Mesothelial cell of epicardium (in vitro differentiated cells): ENCODE data around the gene SPTBN1. TPM values are rescaled to one million over a fixed set of nuclear protein-coding genes. Genes with fewer than 3 reads are reported as not detected.
A peak's percentile ranks its signal among the peaks of the same experiment; 100 is the strongest.
"Not testable (repeated sequence)": the region's sequence is repeated elsewhere in the genome, so short reads cannot be mapped to it uniquely, and the experiment has no call there.

Source experiments
- DNase-seq, 2 experiments: peaks; one replicate each; pipeline ENCODE4 v3.0.0; 2021; ENCODE audit warnings: low spot score in 2 of 2; ENCODE audit not compliant: unreplicated experiment in 2 of 2
- H3K27ac Mint-ChIP-seq: 2 replicates; pipeline ENCODE4 v1.8.0; 2021; ENCODE audit warnings: mixed read lengths
- H3K27me3 Mint-ChIP-seq: 2 replicates; pipeline ENCODE4 v1.8.0; 2021; ENCODE audit warnings: low read depth, mixed read lengths
- H3K36me3 Mint-ChIP-seq: 2 replicates; pipeline ENCODE4 v1.8.0; 2021; ENCODE audit warnings: mixed read lengths
- H3K4me1 Mint-ChIP-seq: 2 replicates; pipeline ENCODE4 v1.8.0; 2021; ENCODE audit warnings: mixed read lengths
- H3K4me3 Mint-ChIP-seq: 2 replicates; pipeline ENCODE4 v1.8.0; 2021; ENCODE audit warnings: mild to moderate bottlenecking, moderate library complexity, mixed read lengths
- H3K9me3 Mint-ChIP-seq: 2 replicates; pipeline ENCODE4 v1.8.0; 2021; ENCODE audit warnings: mixed read lengths
- total RNA-seq: library from RNA; stranded (reverse); gene quantifications from 3 replicates; pipeline ENCODE4 v1.2.1, GENCODE V29; 2021
- TF ChIP-seq, protein P1 (sequence below): fragments of 200-600 bp; sonication (generic); IDR thresholded peaks from one replicate; pipeline ENCODE4 v1.5.0; 2021; ENCODE audit warnings: antibody characterized with exemption; ENCODE audit not compliant: unreplicated experiment

Gene SPTBN1
- total RNA-seq, 1 donor from 2014 or later = 281 TPM

DNA sequence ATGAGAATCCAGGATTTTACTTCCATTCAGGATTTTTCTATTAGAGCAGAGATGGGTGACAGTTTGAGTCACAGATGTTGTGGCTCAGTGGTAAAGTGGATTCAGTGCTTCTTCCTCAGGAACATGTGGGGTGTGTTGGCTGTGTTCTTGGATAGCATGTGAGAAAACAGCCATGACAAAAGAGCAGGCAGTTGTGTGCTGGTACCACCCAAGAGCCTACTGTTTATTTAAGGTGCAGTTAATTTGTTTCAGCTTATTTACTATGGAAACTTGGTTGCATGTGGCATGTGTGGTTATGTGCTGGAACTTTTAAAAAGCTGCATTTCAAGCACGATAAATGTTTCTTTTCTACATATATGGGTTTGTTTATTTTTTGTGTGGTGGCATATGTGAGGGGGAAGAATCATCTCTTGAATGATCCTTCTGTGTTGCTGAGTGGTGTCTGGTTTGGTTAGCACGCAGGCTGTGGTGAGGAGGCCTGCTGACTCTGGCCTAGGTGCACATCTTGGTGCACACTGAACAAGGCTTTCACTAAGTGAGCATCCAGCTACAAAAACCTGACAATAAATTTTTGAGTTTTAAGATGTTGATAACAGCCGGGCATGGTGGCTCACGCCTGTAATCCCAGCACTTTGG lies 67.3 kb downstream of the SPTBN1 start:
- peaks cover 19% of the 10 kb centered on the region for H3K36me3 Mint-ChIP-seq
- no peaks in the 10 kb centered on the region for H3K27me3 Mint-ChIP-seq
- TF ChIP-seq, protein P1, sequence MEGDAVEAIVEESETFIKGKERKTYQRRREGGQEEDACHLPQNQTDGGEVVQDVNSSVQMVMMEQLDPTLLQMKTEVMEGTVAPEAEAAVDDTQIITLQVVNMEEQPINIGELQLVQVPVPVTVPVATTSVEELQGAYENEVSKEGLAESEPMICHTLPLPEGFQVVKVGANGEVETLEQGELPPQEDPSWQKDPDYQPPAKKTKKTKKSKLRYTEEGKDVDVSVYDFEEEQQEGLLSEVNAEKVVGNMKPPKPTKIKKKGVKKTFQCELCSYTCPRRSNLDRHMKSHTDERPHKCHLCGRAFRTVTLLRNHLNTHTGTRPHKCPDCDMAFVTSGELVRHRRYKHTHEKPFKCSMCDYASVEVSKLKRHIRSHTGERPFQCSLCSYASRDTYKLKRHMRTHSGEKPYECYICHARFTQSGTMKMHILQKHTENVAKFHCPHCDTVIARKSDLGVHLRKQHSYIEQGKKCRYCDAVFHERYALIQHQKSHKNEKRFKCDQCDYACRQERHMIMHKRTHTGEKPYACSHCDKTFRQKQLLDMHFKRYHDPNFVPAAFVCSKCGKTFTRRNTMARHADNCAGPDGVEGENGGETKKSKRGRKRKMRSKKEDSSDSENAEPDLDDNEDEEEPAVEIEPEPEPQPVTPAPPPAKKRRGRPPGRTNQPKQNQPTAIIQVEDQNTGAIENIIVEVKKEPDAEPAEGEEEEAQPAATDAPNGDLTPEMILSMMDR = no peak
- no peak overlapping the region for H3K4me3 Mint-ChIP-seq
- H3K27ac Mint-ChIP-seq = peak overlapping the region; percentile 29
- H3K4me1 Mint-ChIP-seq = peaks cover 37% of the 10 kb centered on the region
- DNase-seq = no peak
- no peaks in the 10 kb centered on the region for H3K9me3 Mint-ChIP-seq

DNA sequence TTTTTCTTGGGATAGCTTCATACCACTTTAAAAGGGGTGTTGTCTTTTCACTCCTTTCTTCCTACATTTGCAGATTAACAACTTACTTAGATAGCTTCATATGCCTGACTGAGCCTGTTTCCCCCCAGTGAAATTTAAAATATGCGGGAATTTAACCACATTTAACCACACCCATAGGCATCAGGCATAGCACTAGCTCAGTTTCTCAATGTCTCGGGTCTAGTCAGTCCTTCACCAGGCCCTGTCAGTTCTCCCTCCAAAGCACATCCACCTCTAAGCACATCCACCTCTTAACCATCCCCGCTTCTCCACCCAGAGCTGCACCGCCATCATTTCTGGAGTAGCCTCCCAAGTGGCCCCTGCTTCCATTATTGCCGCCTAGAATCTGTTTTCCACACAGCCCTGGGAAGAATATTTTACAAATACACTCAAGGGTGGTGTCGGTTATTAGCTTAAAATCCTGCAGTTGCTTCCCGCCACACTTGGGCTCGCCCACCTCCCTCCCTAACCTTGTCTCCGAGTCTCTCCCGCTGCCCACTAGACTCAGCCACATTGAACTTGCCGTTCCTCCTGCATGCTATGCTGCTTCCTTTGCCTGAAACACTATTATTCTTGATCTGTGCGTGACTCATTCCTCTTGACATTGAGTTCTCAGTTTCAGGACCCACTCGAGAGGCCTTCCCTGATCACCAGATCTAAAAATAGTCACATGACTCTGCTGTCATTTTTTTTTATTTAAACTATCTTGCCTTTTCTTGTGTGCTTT lies 68.3 kb downstream of the SPTBN1 start:
- Mint-ChIP-seq H3K9me3 (peaks cover 2% of the 10 kb centered on the region), H3K27ac (peak overlapping the region; percentile 33), H3K4me3 (no peak overlapping the region), H3K4me1 (peaks cover 36% of the 10 kb centered on the region), H3K27me3 (no peaks in the 10 kb centered on the region), H3K36me3 (peaks cover 26% of the 10 kb centered on the region)
- no peak for DNase-seq
- TF ChIP-seq, protein P1 = no peak

DNA sequence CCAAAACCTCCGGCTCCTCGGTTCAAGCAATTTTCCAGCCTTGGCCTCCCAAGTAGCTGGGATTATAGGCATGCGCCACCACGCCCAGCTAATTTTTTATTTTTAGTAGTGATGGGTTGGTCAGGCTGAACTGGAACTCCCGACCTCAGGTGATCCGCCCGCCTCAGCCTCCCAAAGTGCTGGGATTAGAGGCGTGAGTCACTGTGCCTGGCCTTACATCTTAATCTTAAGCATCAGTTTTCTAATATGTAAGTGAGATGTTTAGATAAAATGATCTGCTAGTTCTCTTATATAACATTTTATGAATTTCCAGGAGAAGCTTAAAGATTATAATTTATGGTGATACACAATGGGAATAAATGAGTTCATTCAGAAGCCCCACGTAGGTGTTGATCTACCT lies 69.2 kb downstream of the SPTBN1 start:
- peaks cover 30% of the 10 kb centered on the region for H3K4me1 Mint-ChIP-seq
- DNase-seq = no peak
- H3K27ac Mint-ChIP-seq = no peak overlapping the region
- H3K36me3 Mint-ChIP-seq = peaks cover 30% of the 10 kb centered on the region
- H3K9me3 Mint-ChIP-seq = peaks cover 4% of the 10 kb centered on the region
- TF ChIP-seq, protein P1 = no peak
- no peak overlapping the region for H3K4me3 Mint-ChIP-seq
- H3K27me3 Mint-ChIP-seq = no peaks in the 10 kb centered on the region

DNA sequence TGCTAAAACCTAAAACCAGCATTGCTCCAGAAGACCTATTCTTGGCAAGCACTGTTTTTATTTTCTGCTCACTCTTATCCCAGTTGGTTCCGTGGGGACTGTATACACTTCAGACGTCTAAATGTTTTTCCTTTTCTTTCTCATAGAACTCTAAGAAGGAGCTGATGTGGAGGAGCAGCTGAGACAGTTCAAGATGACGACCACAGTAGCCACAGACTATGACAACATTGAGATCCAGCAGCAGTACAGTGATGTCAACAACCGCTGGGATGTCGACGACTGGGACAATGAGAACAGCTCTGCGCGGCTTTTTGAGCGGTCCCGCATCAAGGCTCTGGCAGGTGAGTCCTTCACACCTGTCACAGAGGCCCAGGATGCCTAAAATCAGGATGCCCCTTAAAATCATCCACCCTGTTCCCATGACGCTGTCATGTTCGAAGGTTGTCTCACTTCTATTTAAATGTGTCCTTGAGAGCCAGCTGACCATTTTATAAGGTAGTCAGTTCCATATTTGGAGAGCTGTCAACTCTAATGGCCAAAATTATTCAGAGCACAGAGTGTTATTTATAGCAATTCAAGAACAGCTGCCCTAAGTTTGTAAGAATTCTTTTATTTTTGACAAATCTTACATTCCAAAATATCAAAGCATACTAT lies 70.2 kb downstream of the SPTBN1 start:
- Mint-ChIP-seq H3K27ac (no peak overlapping the region), H3K9me3 (peaks cover 4% of the 10 kb centered on the region), H3K4me1 (peaks cover 35% of the 10 kb centered on the region), H3K4me3 (no peak overlapping the region), H3K27me3 (no peaks in the 10 kb centered on the region), H3K36me3 (peaks cover 37% of the 10 kb centered on the region)
- TF ChIP-seq, protein P1 = no peak
- DNase-seq = no peak

DNA sequence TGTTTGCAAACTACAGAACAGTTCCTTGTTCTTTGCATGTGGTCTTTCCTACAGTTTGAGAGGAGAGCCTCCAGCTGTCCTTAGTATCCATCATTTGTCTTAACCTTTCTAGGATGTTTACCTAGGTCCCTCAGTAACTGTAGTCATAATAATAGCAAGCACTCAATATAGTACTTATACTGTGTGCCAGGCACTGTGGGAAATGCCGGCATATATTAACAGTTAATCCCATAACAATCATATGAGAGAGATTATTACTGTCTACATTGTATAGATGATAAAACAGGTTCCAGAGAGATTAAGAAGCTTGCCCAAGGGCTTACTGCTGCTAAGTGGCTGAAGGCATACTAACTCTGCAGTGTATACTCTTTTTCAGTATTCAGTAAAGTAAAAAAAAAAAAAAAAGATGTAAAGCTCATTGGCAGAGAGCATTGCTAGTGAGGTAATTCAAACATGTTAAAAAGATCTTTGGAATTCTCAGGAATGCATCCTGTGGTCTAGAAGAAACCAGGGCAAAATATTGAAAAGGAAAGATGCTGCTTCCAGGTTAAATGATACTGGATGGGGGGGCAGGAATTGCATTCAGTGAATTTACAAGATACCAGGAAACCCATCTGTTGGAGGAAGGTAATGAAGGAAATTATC lies 72.3 kb downstream of the SPTBN1 start:
- Mint-ChIP-seq H3K27ac (peak overlapping the region; percentile 78), H3K9me3 (peaks cover 4% of the 10 kb centered on the region), H3K4me1 (peaks cover 41% of the 10 kb centered on the region), H3K4me3 (no peak overlapping the region), H3K36me3 (peaks cover 37% of the 10 kb centered on the region), H3K27me3 (no peaks in the 10 kb centered on the region)
- DNase-seq = no peak
- TF ChIP-seq, protein P1 = no peak

DNA sequence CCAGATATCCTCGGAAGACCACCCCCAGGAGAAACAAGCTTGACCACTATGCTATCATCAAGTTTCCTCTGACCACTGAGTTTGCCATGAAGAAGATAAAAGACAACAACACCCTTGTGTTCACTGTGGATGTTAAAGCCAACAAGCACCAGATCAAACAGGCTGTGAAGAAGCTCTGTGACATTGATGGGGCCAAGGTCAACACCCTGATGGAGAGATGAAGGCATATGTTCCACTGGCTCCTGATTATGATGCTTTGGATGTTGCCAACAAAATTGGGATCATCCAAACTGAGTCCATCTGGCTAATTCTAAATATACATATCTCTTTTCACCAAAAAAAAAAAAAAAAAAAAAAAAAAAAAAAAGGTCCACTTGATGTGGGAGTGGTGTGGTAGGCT lies 73.4 kb downstream of the SPTBN1 start:
- Mint-ChIP-seq H3K4me1 (peaks cover 43% of the 10 kb centered on the region), H3K36me3 (peaks cover 37% of the 10 kb centered on the region)
- H3K27ac Mint-ChIP-seq, DNase-seq, H3K9me3 Mint-ChIP-seq, H3K4me3 Mint-ChIP-seq, H3K27me3 Mint-ChIP-seq: not testable (repeated sequence)
